ENCODE data around the gene TMBIM1.

DNA sequence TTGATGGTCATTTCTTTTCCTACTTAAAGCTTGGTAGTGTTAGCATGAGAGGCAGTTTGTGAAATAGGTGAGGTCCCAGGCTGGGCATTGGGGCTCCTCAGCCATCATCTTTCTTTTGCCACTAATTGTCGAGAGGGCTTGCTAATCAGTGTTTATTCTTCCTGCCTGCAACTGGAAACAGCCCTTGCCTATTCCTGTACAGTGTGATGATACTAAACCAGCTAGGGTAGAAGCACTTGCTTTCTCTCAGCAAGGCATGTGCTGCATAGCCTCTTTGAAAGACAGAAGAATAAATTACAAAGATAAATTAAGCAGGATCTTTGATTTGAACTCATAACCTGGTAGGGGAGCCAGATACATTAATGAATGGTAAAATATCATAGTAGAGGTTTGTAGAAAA is 48.1 kb downstream of the TMBIM1 start:
- TF ChIP-seq, protein P1, sequence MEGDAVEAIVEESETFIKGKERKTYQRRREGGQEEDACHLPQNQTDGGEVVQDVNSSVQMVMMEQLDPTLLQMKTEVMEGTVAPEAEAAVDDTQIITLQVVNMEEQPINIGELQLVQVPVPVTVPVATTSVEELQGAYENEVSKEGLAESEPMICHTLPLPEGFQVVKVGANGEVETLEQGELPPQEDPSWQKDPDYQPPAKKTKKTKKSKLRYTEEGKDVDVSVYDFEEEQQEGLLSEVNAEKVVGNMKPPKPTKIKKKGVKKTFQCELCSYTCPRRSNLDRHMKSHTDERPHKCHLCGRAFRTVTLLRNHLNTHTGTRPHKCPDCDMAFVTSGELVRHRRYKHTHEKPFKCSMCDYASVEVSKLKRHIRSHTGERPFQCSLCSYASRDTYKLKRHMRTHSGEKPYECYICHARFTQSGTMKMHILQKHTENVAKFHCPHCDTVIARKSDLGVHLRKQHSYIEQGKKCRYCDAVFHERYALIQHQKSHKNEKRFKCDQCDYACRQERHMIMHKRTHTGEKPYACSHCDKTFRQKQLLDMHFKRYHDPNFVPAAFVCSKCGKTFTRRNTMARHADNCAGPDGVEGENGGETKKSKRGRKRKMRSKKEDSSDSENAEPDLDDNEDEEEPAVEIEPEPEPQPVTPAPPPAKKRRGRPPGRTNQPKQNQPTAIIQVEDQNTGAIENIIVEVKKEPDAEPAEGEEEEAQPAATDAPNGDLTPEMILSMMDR (IDR thresholded peaks at IDR 0.05): no peak
- no peak for TF ChIP-seq POLR2A (IDR thresholded peaks at IDR 0.05)
